Stimulated activated CD4-positive, alpha-beta T cell treated with anti-CD3 and anti-CD28 coated beads, TNF-alpha, amount 100 ng/mL, for 4 hours (primary cell): ENCODE data around the gene PRPF8.

Experiments
- DNase-seq, 3 experiments: peaks; one replicate each; pipeline ENCODE4 v3.0.0-alpha.2; 2020; ENCODE audit warnings: low read depth in 3 of 3

Gene PRPF8

GRCh38 chr17:1627182-1627981 is 57.3 kb downstream of the PRPF8 start:
- no peak for DNase-seq

- no peak for DNase-seq
These were observed 58.3 kb downstream of the PRPF8 start for GRCh38 chr17:1626333-1626732.

- DNase-seq, result no peak
These were observed 59.1 kb downstream of the PRPF8 start for GRCh38 chr17:1625581-1625980.

- no peak for DNase-seq
These were observed 59.6 kb downstream of the PRPF8 start for GRCh38 chr17:1625053-1625452.

GRCh38 chr17:1624650-1625049 is 60.0 kb downstream of the PRPF8 start:
- DNase-seq, result no peak

- DNase-seq, result no peak
These were observed 61.5 kb downstream of the PRPF8 start for GRCh38 chr17:1623057-1623630.

GRCh38 chr17:1621273-1621954 is 63.3 kb downstream of the PRPF8 start:
- DNase-seq, result no peak

- DNase-seq, result no peak
These were observed 64.2 kb downstream of the PRPF8 start for GRCh38 chr17:1620486-1620885.

GRCh38 chr17:1617620-1618174 is 67.0 kb downstream of the PRPF8 start:
- DNase-seq, result no peak

GRCh38 chr17:1616101-1616500 is 68.6 kb downstream of the PRPF8 start:
- DNase-seq, result no peak

- no peak for DNase-seq
These were observed 72.3 kb downstream of the PRPF8 start for GRCh38 chr17:1612400-1612799.

GRCh38 chr17:1611715-1612114 is 73.0 kb downstream of the PRPF8 start:
- DNase-seq, result no peak

GRCh38 chr17:1608676-1609075 is 76.0 kb downstream of the PRPF8 start:
- DNase-seq, result no peak

GRCh38 chr17:1607971-1608320 is 76.7 kb downstream of the PRPF8 start:
- no peak for DNase-seq

GRCh38 chr17:1606352-1606985 is 78.2 kb downstream of the PRPF8 start:
- no peak for DNase-seq

- no peak for DNase-seq
These were observed 78.9 kb downstream of the PRPF8 start for GRCh38 chr17:1605681-1606351.

- no peak for DNase-seq
These were observed 79.7 kb downstream of the PRPF8 start for GRCh38 chr17:1604831-1605528.

GRCh38 chr17:1601571-1601970 is 83.1 kb downstream of the PRPF8 start:
- no peak for DNase-seq
